Muscle layer of colon (tissue), 2 donors: ENCODE data around the gene ABLIM2.

ENCODE experiments used
- H3K27ac ChIP-seq: one replicate; pipeline ENCODE4 v1.7.0; 2013; ENCODE audit warnings: low read depth, mild to moderate bottlenecking, low read length, moderate library complexity
- H3K27me3 ChIP-seq, 2 donors: one replicate each; pipeline ENCODE4 v1.7.0; 2013; ENCODE audit warnings: low read length in 2 of 2, mild to moderate bottlenecking in 2 of 2; ENCODE audit not compliant: insufficient read depth in 2 of 2, control insufficient read depth in 1 of 2
- H3K36me3 ChIP-seq: one replicate; pipeline ENCODE4 v1.7.0; 2013; ENCODE audit warnings: mild to moderate bottlenecking, low read length; ENCODE audit not compliant: insufficient read depth
- H3K4me1 ChIP-seq: one replicate; pipeline ENCODE4 v1.7.0; 2013; ENCODE audit warnings: mild to moderate bottlenecking, low read length; ENCODE audit not compliant: insufficient read depth
- H3K4me3 ChIP-seq, 2 donors: one replicate each; pipeline ENCODE4 v1.7.0; 2013; ENCODE audit warnings: low read length in 2 of 2, low read depth in 1 of 2, mild to moderate bottlenecking in 1 of 2, moderate library complexity in 1 of 2
- H3K9ac ChIP-seq: one replicate; pipeline ENCODE4 v1.7.0; 2013; ENCODE audit warnings: low read length
- H3K9me3 ChIP-seq: one replicate; pipeline ENCODE4 v1.7.0; 2013; ENCODE audit warnings: mild to moderate bottlenecking, low read length
- donor health status: abdominal sarcoma.
- donor health status: Adenocarcinoma of cecum.

ABLIM2 gene

DNA sequence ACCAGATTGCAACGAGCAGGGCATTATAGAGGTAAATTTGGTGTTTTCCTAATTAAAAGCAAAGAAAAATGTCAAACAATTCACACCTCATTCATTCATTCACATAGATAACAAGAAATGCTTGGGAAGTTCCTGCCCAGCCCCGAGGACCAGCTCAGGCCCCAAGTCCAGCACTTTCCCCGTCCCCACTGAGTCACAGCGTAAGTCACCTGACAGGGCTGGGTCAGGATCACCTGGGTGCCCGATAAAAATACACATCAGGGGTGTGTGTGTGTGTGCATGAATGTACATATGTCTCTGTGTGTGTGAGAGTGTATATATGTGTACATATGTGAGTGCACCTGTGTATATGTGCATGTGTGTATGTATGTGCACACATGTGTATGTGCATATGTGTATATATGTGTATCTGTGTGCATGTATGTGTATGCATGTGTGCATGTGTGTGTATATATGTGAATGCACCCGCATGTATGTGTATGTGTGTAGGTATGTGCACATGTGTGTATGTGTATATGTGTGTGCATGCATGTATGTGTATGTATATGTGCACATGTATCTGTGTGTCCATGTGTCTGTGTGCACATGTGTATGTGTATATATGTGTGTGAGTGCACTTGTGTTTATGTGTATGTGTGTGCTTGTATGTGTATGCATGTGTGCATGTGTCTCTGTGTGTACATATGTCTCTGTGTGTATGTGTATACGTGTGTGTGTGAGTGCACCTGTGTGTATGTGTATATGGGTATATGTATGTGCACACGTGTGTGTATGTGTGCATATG, 21.9 kb upstream of the ABLIM2 start:
- Histone ChIP-seq H3K27me3 (peaks cover 0 to 4% of the 10 kb centered on the region in 2 donors), H3K4me3 (no peak overlapping the region), H3K9ac (no peak overlapping the region), H3K27ac (no peak overlapping the region), H3K4me1 (no peaks in the 10 kb centered on the region), H3K9me3 (no peaks in the 10 kb centered on the region), H3K36me3 (no peaks in the 10 kb centered on the region)

DNA sequence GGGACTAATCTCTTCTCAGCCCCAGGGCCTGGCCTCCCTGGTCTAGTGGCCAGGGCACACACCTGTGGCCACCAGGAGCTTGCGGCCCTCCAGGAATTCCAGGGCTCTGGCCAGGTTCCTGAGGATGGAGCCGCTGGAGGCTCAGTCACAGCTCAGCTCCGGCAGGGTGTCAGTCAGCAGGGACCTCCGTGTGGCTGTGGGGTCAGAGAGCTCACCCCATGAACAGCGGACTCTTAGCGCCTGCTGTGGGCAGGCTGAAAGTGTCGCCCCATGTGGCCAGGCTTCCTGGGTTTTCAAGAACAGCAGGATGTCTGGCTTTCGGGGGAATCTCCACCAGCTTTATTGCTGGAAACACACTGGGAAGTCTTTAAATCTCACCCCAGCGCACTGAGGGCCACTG, 21.2 kb upstream of the ABLIM2 start:
- H3K4me1 ChIP-seq, result no peaks in the 10 kb centered on the region
- H3K9me3 ChIP-seq, result no peaks in the 10 kb centered on the region
- no peaks in the 10 kb centered on the region for H3K36me3 ChIP-seq
- H3K27me3 ChIP-seq, result peaks cover 0 to 4% of the 10 kb centered on the region in 2 donors
- no peak overlapping the region for H3K4me3 ChIP-seq
- H3K9ac ChIP-seq, result no peak overlapping the region
- no peak overlapping the region for H3K27ac ChIP-seq

DNA sequence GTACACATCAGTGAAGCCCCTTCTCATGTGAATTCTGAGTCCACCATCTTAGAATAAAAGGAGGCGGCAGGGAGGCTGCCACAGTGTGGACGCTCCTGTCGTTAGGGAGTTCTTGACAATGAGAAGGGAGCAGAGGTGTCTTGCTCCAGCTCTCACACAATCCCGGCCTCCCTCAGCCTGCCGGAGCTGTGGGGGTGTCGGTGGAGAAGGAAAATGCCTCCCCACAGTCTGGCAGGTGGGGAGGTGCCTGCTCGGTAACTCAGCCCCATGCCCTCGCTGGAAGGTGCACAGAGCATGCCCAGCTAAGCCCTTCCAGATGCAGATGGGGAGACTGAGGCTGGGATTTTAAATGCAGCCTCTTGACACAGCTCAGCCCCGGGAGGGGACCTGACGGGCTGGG, 20.5 kb upstream of the ABLIM2 start:
- no peaks in the 10 kb centered on the region for H3K36me3 ChIP-seq
- H3K9ac ChIP-seq, result no peak overlapping the region
- no peaks in the 10 kb centered on the region for H3K4me1 ChIP-seq
- H3K27me3 ChIP-seq, result peaks cover 0 to 4% of the 10 kb centered on the region in 2 donors
- no peak overlapping the region for H3K27ac ChIP-seq
- H3K9me3 ChIP-seq, result no peaks in the 10 kb centered on the region
- no peak overlapping the region for H3K4me3 ChIP-seq

DNA sequence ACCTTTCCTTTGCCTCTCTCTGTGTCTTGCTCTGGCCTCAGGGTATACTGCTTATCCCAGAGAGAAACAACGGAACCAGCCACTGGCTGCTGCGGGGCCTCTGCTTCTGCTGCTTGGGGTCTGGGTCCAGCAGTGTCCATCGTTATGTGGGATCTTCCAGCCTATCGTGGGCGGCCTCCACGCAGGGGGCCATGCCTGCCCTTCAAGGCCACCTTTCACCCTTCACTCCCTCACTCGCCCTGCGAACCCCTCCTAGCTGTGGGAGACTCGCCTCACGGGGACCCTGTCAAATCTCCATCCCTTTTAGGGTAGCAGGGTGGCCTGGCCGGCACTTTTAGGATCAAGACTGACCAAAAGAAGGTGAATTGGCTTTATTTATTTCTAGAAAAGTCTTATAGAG, 19.3 kb upstream of the ABLIM2 start:
- H3K9me3 ChIP-seq, result no peaks in the 10 kb centered on the region
- H3K4me1 ChIP-seq, result no peaks in the 10 kb centered on the region
- H3K27ac ChIP-seq, result no peak overlapping the region
- H3K27me3 ChIP-seq, result peaks cover 0 to 4% of the 10 kb centered on the region in 2 donors
- no peak overlapping the region for H3K4me3 ChIP-seq
- H3K36me3 ChIP-seq, result no peaks in the 10 kb centered on the region
- H3K9ac ChIP-seq, result no peak overlapping the region

DNA sequence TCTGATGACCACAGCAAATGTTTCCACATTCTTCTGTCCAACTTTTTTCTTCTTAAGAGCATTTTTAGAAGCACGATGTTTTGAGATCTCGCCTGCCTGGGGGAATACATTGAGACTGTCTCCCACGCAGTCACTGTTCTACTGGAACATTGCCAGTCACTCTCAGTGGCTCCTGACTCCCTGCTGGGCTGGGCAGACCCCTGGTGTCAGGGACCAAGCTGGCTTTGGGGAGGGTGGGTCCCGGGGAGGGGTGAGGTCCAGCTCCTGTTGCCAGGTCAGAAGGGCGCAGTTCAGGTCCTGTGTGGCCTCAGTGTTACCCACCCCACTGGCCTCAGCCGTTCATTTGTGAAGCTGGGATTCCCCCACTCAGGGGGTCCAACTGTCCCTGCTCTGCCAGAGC, 18.9 kb upstream of the ABLIM2 start:
- H3K27ac ChIP-seq, result no peak overlapping the region
- H3K9ac ChIP-seq, result no peak overlapping the region
- H3K36me3 ChIP-seq, result no peaks in the 10 kb centered on the region
- no peak overlapping the region for H3K4me3 ChIP-seq
- H3K9me3 ChIP-seq, result no peaks in the 10 kb centered on the region
- H3K27me3 ChIP-seq, result peaks cover 0 to 4% of the 10 kb centered on the region in 2 donors
- H3K4me1 ChIP-seq, result no peaks in the 10 kb centered on the region

DNA sequence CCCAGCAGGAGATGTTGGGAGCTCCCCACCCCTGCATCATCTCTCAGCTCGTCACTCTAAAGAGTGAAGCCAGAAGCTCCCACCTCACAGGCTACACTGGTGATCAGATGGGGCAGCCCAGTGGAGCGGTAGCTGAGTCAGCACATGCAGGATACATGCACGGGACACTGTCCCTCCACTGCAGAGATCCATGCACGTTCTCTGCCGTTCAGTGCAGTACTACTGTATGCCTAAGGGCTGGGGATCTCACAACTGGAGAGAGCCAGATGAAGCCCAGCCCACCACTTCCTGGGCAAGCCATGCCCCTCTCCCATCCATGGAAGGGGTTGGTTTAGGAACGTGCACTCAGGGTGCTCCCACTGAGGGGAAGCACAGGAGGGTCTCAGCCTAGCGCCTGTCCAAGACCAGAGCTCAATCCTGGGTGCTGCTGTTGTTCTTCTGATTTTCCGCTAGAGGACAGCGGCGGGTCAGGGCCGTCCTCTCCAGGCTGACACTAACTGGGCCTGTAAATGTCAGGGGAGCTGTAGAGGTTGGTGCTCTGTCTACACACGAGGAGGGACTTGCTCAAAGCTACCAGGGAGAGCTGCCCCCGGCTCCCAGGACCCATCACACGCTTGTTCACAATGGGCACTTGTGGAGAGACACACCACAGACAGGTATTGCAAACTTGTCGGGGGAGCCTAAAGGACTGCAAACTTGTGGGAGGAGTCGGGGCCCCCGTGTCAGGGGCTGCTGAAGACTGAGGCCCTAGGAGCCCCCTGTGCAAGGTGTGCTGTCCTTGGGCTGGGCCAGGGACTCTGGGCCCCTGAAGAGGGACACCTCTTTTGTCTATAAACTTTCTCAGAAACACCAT, 18.2 kb upstream of the ABLIM2 start:
- no peaks in the 10 kb centered on the region for H3K27me3 ChIP-seq
- no peak overlapping the region for H3K27ac ChIP-seq
- H3K9ac ChIP-seq, result no peak overlapping the region
- H3K9me3 ChIP-seq, result no peaks in the 10 kb centered on the region
- no peak overlapping the region for H3K4me3 ChIP-seq
- no peaks in the 10 kb centered on the region for H3K4me1 ChIP-seq
- H3K36me3 ChIP-seq, result no peaks in the 10 kb centered on the region

DNA sequence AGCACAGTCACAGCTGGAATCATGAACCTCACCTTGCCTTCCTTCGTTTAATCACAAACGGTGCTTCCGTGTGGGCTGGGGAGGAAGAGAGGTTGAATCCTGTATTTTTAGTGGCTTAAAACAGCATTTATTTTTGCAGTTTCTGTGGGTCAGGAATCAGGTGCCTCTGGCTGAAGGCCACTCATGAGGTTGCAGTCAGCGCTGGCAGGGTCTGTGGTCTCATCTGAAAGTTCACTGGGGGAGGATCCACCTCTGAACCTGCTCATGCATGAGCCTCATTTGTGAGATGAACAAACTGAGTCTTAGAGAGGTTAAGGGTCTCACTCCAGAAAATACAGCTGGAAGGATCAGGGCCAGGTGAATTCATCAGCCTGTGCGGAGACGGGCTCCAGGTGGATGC, 17.1 kb upstream of the ABLIM2 start:
- Histone ChIP-seq H3K4me3 (no peak overlapping the region), H3K36me3 (no peaks in the 10 kb centered on the region), H3K27ac (no peak overlapping the region), H3K9me3 (no peaks in the 10 kb centered on the region), H3K9ac (no peak overlapping the region), H3K4me1 (no peaks in the 10 kb centered on the region), H3K27me3 (no peaks in the 10 kb centered on the region)

DNA sequence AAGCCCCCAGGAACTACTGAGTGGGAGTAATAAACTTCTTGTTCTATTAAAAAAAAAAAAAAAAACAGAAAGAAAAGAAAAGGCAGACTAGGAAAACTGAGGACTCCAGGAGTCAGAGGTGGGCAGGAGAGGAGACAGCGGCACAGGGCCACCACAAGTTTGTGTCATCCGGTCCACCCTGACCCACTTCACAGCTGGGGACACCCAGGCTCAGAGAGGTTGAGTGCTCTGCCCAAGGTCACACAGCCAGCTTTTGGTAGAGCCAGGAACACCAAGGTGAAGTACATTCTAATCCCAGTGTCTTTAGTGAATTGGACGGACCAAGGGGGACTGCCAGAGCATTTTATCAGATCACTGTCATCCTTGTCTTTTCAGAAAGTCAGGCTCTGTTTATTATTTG, 16.4 kb upstream of the ABLIM2 start:
- Histone ChIP-seq H3K9me3 (no peaks in the 10 kb centered on the region), H3K27me3 (no peaks in the 10 kb centered on the region), H3K4me1 (no peaks in the 10 kb centered on the region), H3K36me3 (no peaks in the 10 kb centered on the region), H3K9ac (no peak overlapping the region), H3K27ac (no peak overlapping the region), H3K4me3 (no peak overlapping the region)

DNA sequence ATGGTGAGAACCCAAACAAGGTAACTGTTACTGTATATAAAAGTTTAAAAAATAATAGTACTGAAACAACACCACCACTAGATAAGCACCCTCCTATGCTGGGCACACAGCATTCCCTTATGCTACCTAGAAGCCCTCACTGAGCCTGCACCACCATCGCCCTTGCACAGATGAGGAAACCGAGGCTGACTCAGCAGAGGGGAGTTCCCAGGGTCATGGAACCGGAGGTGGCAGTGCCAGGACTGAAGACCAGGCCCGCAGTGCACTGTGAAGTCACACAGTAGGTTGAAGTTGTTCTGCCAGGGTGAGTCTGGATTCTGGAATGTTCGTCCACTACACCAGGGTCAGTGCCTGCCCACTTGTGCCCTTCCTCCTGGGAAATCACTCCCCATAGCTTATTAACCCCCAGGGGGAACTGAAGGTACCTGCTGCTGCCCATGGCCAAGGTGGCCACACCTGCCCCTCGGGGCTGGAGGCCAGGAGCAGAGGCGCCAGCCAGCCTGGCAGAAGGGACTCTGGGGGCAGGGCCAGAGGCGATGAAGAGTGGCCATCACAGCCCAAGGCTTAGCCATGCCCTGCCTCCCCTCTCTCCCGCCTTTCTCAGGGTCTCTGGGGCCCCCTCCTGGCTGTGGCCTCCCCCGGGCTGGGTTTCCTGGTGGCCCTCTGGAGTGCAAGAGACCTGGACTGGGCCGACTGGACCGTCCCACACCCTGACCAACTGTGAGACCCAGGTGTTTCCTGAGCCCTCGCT, 15.1 kb upstream of the ABLIM2 start:
- no peaks in the 10 kb centered on the region for H3K36me3 ChIP-seq
- no peak overlapping the region for H3K9ac ChIP-seq
- H3K4me3 ChIP-seq, result no peak overlapping the region
- no peaks in the 10 kb centered on the region for H3K27me3 ChIP-seq
- no peak overlapping the region for H3K27ac ChIP-seq
- H3K4me1 ChIP-seq, result no peaks in the 10 kb centered on the region
- no peaks in the 10 kb centered on the region for H3K9me3 ChIP-seq

DNA sequence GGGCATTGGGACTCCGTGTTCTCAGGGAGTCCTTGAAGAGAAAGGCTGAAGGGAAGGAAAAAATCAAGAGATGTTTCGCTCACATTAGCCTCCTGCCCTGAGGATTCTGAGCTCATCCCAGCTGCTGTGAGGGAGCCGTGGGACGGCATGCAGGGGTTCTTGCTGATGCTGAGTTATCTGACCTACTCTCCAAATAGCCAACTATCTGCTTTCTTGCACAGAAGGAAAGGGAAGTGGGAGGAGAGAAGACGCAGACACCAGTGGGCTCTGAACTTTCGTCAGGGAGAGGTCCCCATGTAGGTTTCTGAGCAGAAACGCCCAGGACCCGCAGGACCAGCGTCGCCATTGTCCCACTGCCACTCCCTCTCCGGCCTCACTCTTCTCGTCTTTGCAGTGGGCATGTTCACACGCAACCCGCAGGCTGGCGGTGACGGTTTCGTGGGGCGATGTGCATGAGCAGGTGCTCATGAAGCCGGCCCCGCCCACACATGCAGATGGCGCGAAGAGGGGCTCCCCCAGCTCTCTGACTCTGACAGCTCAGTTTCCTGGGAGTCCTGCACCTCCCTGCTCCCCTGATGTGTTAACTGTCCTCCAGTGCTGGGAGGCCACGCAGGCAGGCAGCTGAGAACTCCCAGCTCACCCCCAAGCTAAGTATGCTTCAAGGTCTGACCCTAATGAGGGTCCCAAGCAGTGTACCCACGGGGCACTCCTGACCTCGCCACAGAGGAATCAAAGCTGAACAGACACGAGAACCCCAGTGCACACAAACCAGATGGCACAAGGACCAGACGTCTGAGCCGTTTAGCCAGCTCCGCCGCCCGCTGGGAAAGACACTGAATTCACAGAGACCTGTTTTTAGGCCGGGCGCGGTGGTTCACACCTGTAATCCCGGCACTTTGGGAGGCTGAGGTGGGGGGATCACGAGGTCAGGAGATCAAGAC, 13.6 kb upstream of the ABLIM2 start:
- no peak overlapping the region for H3K27ac ChIP-seq
- peaks cover 5% of the 10 kb centered on the region for H3K9me3 ChIP-seq
- no peaks in the 10 kb centered on the region for H3K27me3 ChIP-seq
- H3K36me3 ChIP-seq, result no peaks in the 10 kb centered on the region
- H3K4me1 ChIP-seq, result no peaks in the 10 kb centered on the region
- H3K9ac ChIP-seq, result no peak overlapping the region
- H3K4me3 ChIP-seq, result no peak overlapping the region
